ENCODE results near the gene FBXL19. TPM values are rescaled to one million over a fixed set of nuclear protein-coding genes. Genes with fewer than 3 reads are reported as not detected.

The FBXL19 gene
- total and polyA plus RNA-seq, 9 of the 15 experiments (the other 6 are each of a cell fraction or from before 2014, with no cell fraction given) = 0.13 to 48.0 (median 13.5) TPM; not detected in 1

DNA sequence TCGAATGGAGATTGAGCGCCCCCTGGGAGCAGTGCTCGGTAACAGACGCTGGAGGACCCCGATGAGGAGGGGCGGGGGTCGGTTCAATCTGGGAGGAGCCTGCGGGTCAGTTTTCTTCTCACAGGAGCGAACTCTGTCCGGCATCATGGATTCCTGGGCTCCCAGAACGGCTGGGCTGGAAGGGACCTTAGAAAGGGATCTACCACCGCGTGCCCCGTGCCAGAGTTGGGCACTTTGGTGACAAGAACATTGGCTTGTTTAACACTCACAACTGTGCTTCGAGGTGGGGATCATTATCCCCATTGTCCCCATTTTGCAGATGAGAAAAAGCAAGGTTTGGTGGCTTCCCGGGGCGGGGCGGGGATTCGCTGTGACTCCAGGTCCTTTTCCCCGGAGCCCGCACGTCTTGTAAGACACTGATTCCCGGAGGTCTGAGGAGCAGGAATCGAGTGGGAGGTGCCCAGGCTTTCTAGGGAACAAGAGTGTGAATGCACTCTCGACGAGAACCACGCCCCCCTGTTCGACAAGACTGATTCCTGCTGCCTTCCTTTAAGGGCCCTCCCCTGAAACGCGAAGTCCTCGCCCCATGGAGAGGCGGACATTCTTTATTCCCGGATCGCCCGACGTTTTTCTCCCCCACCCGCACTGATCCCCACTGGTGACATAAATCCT is 1.5 kb upstream of the FBXL19 start (continued):
- TF ChIP-seq ZNF436 (CRISPR knock-in tag; IDR thresholded peaks at IDR 0.05) (no peak), HMGN3 (IDR thresholded peaks at IDR 0.05; ENCODE audit: borderline replicate concordance, extremely low read depth, insufficient read length, low read depth, low read length) (no peak), ZNF699 (CRISPR knock-in tag; IDR thresholded peaks at IDR 0.05; ENCODE audit: insufficient replicate concordance) (no peak), KLF13 (tag; IDR thresholded peaks at IDR 0.05; ENCODE audit: borderline replicate concordance, low read depth) (peak; percentile 73), BRD9 (IDR thresholded peaks at IDR 0.05; ENCODE audit: low read depth, partially characterized antibody) (peak; percentile 47), MAFK (IDR thresholded peaks at IDR 0.05; ENCODE audit: low read length) (no peak), HMG20B (CRISPR knock-in tag; IDR thresholded peaks at IDR 0.05) (no peak), KAT2B (IDR thresholded peaks at IDR 0.05; ENCODE audit: low read depth, low read length) (no peak), ZNF354B (CRISPR knock-in tag; IDR thresholded peaks at IDR 0.05) (no peak), KDM4B (IDR thresholded peaks at IDR 0.05; ENCODE audit: borderline replicate concordance in 2 of 2, low read depth in 1 of 2) (no peak), KLF10 (CRISPR knock-in tag; IDR thresholded peaks at IDR 0.05) (no peak), ZNF253 (CRISPR knock-in tag; conservative IDR thresholded peaks at IDR 0.05) (no peak), SMARCB1 (IDR thresholded peaks at IDR 0.05; ENCODE audit: insufficient read length, low read depth) (no peak), ZNF133 (CRISPR knock-in tag; IDR thresholded peaks at IDR 0.05) (no peak), RBM22 (IDR thresholded peaks at IDR 0.05; ENCODE audit: low read depth, low read length, poor library complexity, severe bottlenecking) (no peak), FOXJ3 (CRISPR knock-in tag; IDR thresholded peaks at IDR 0.05) (no peak), SRF (CRISPR knock-in tag; IDR thresholded peaks at IDR 0.05) (peak in 1 of 2 experiments; percentile 28; a peak in 1 of 4 replicates), USF2 (CRISPR knock-in tag; IDR thresholded peaks at IDR 0.05) (no peak), WHSC1 (IDR thresholded peaks at IDR 0.05; ENCODE audit: low read length) (no peak), ZNF57 (CRISPR knock-in tag; IDR thresholded peaks at IDR 0.05) (no peak), EP300 (IDR thresholded peaks at IDR 0.05; ENCODE audit: low read length) (no peak), MIER1 (IDR thresholded peaks at IDR 0.05; ENCODE audit: low read depth) (no peak), ZNF655 (CRISPR knock-in tag; IDR thresholded peaks at IDR 0.05) (no peak), CREB3 (tag; conservative IDR thresholded peaks at IDR 0.05; ENCODE audit: low read depth) (no peak), PURB (CRISPR knock-in tag; IDR thresholded peaks at IDR 0.05; ENCODE audit: low read depth) (no peak)
- TF ChIP-seq, protein P1, sequence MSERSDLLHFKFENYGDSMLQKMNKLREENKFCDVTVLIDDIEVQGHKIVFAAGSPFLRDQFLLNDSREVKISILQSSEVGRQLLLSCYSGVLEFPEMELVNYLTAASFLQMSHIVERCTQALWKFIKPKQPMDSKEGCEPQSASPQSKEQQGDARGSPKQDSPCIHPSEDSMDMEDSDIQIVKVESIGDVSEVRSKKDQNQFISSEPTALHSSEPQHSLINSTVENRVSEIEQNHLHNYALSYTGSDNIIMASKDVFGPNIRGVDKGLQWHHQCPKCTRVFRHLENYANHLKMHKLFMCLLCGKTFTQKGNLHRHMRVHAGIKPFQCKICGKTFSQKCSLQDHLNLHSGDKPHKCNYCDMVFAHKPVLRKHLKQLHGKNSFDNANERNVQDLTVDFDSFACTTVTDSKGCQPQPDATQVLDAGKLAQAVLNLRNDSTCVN (CRISPR knock-in tag; IDR thresholded peaks at IDR 0.05) = no peak

Data from K562 (cell line).